GM23248 (cell line): ENCODE data around the gene AARSD1.

Source experiments
- EZH2 ChIP-seq: fragments of 200-600 bp; sonication (generic); IDR thresholded peaks from 2 replicates; pipeline ENCODE4 v1.6.1; 2018; ENCODE audit warnings: antibody characterized with exemption, mild to moderate bottlenecking; ENCODE audit not compliant: insufficient read depth, poor library complexity, severe bottlenecking
- EZH2phosphoT487 ChIP-seq: fragments of 200-600 bp; sonication (generic); IDR thresholded peaks from 2 replicates; pipeline ENCODE4 v1.6.1; 2018; ENCODE audit warnings: antibody characterized with exemption, moderate library complexity, mild to moderate bottlenecking, low read depth; ENCODE audit not compliant: insufficient read depth

DNA sequence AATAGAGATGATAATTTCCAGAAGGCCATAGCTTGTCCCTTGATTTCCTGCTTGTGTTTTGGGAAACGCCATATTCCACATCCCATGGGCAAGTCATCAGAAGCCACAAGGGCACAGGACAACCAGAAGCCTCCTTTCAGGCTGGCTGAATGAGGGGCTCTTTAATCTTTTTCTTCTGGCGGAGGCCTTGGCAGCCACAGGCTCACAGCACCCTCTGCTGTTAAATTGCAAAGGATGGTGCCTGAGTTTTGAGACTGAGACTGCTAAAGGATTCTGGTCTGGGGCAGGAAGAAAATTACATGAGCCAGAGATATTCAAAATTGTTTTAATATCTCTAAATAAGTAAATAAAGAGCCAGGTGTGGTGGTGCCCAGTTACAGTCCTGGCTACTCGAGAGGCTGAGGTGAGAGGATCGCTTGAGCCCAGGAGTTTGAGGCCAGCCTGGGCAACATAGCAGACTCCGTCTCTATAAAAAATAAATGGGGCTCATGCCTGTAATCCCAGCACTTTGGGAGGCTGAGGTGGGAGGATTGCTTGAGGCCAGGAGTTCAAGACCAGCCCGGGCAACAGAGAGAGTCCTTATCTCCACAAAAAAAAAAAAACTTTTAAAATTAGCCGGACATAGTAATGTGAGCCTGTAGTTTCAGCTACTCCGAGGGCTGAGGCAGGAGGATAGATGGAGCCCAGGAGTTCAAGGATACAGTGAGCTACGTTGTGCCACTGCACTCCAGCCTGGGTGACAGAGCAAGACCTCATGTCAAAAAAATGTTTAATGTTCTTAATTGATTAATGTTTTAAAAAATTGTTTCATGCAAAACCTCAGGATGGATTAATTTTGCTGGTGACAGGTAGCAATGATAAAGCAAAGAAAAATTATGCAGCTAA lies 26.3 kb downstream of the AARSD1 start:
- TF ChIP-seq EZH2: no peak
- TF ChIP-seq EZH2phosphoT487: no peak
